ENCODE results near the gene OR4M1.
"Not testable (repeated sequence)": the region's sequence is repeated elsewhere in the genome, so short reads cannot be mapped to it uniquely, and the experiment has no call there.

Gene OR4M1

GRCh38 chr14:19823765-19824164 lies 50.5 kb downstream of the OR4M1 start:
- no peak for DNase-seq

GRCh38 chr14:19827626-19828244 lies 54.4 kb downstream of the OR4M1 start:
- DNase-seq: not testable (repeated sequence)

GRCh38 chr14:19828314-19828713 lies 55.0 kb downstream of the OR4M1 start:
- no peak for DNase-seq
